Uterus (tissue), 4 donors: ENCODE data around the gene RNF168. TPM values are rescaled to one million over a fixed set of nuclear protein-coding genes. Genes with fewer than 3 reads are reported as not detected.

Source experiments
- DNase-seq, 2 donors: peaks; one replicate each; pipeline ENCODE4 v3.0.0-alpha.2; 2019 to 2020
- H3K27ac ChIP-seq, 2 donors: fragments of 200-600 bp; sonication (generic); 1 replicate in 1 of 2; 2 replicates in 1 of 2; pipeline ENCODE4 v1.5.1; 2016 to 2018
- H3K27me3 ChIP-seq, 2 donors: fragments of 200-600 bp; sonication (generic); one replicate each; pipeline ENCODE4 v1.5.1; 2018 to 2019; ENCODE audit warnings: control low read depth in 1 of 2
- H3K36me3 ChIP-seq, 2 donors: fragments of 200-600 bp; sonication (generic); one replicate each; pipeline ENCODE4 v1.5.1; 2019; ENCODE audit warnings: control low read depth in 1 of 2
- H3K4me1 ChIP-seq, 2 donors: fragments of 200-600 bp; sonication (generic); one replicate each; pipeline ENCODE4 v1.5.1; 2018 to 2019; ENCODE audit warnings: control low read depth in 1 of 2
- H3K4me3 ChIP-seq, 2 donors: fragments of 200-600 bp; sonication (generic); 1 replicate in 1 of 2; 2 replicates in 1 of 2; pipeline ENCODE4 v1.5.1; 2018 to 2019; ENCODE audit warnings: mild to moderate bottlenecking in 1 of 2
- H3K9me3 ChIP-seq, 2 donors: fragments of 200-600 bp; sonication (generic); one replicate each; pipeline ENCODE4 v1.5.1; 2019; ENCODE audit warnings: control low read depth in 1 of 2
- POLR2A ChIP-seq, 2 donors: fragments of 450-650 bp; IDR thresholded peaks; one replicate each; pipeline ENCODE4 v1.6.1; 2016; ENCODE audit warnings: antibody characterized with exemption in 2 of 2, mild to moderate bottlenecking in 1 of 2, moderate library complexity in 1 of 2
- intact Hi-C: fragments of 100-400 bp; cut with DNase I; formaldehyde crosslinking; loops from one replicate; pipeline ENCODE4 v1.15.1; 2023; ENCODE audit warnings: low total_unique reads
- total RNA-seq, 4 donors: library from RNA; depleted of rRNA in 3 of 4; stranded (reverse); fragments of >200 nt in 3 of 4; gene quantifications; one replicate each; pipeline versions ENCODE4 v1.1.0 to v1.2.4, GENCODE V29; 2014 to 2023
- TF ChIP-seq, protein P1 (sequence below), 4 experiments: fragments of 200-600 bp in 2 of 4; fragments of 450-650 bp in 2 of 4; sonication (generic) in 2 of 4; IDR thresholded peaks; one replicate each; pipeline ENCODE4 v1.5.1; 2016 to 2019; ENCODE audit warnings: antibody characterized with exemption in 4 of 4, mild to moderate bottlenecking in 2 of 4, moderate library complexity in 1 of 4
- donor health status: DM: yes; HTN: yes; CAD: no.

The RNF168 gene
- total RNA-seq, 4 donors from 2014 or later = 9.4 to 35.2 (median 18.6) TPM

DNA sequence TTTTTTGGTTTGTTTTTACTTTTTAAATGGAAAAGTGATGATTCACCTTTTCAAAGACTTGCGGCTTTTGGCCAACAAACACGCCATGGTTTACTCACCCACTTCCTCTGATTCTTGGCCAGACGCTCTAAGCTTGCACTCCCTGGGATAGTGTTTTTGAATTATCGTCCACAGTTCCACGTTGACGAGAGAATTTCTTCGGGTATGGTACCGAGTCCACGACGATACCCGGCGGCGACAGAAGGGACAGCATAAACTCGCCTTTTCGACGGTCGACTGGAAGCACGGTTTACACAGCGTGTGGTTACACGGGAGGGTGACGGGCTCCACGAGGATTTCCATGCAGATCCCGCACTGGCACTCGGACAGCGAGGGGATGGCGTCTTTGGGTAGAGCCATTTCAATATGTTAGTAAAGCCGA is 783 bp downstream of the RNF168 start:
- Histone ChIP-seq H3K9me3 (no peaks in the 10 kb centered on the region), H3K4me1 (no peaks in the 10 kb centered on the region), H3K36me3 (no peaks in the 10 kb centered on the region), H3K27ac (peak overlapping the region; percentile 91 to 99), H3K27me3 (no peaks in the 10 kb centered on the region), H3K4me3 (peak overlapping the region; percentile 77 to 98)
- peak; percentile 55 to 71 for DNase-seq
- TF ChIP-seq, protein P1, sequence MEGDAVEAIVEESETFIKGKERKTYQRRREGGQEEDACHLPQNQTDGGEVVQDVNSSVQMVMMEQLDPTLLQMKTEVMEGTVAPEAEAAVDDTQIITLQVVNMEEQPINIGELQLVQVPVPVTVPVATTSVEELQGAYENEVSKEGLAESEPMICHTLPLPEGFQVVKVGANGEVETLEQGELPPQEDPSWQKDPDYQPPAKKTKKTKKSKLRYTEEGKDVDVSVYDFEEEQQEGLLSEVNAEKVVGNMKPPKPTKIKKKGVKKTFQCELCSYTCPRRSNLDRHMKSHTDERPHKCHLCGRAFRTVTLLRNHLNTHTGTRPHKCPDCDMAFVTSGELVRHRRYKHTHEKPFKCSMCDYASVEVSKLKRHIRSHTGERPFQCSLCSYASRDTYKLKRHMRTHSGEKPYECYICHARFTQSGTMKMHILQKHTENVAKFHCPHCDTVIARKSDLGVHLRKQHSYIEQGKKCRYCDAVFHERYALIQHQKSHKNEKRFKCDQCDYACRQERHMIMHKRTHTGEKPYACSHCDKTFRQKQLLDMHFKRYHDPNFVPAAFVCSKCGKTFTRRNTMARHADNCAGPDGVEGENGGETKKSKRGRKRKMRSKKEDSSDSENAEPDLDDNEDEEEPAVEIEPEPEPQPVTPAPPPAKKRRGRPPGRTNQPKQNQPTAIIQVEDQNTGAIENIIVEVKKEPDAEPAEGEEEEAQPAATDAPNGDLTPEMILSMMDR (IDR thresholded peaks at IDR 0.05) = no peak
- no peak for TF ChIP-seq POLR2A (IDR thresholded peaks at IDR 0.05)
- intact Hi-C loops = no loop called here

DNA sequence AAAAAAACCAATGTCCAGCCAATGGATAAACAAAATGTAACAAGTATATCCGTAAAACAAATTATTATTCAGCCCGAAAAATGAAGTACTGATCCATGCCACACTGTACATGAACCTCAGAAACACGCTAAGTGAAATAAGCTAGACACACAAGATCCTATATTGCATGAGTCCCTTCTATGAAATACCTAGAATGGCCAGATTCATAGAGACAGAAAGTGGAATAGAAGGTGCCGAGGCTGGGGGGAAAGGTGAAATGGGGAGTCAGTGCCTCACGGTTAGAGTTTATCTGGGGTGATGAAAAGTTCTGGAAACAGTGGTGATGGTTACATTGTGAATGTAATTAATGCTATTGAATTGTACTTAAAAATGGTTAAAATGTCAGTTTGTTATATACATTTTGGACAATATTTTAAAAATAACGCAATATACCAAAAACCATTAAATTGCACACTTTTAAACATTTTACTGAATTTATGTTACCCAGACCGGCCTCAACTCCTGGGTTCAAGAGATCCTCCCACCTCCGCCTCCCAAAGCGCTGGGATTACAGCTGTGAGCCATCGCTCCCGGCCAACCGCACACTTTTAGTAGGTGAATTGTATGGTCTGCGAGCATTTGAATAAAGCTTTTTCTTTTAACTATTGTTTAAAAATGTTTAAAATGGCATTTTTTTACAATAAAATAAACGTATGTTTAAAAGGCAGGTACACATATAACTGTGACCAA is 2.1 kb downstream of the RNF168 start:
- no peaks in the 10 kb centered on the region for H3K36me3 ChIP-seq
- H3K4me3 ChIP-seq = peak overlapping the region; percentile 77 to 98
- no peaks in the 10 kb centered on the region for H3K4me1 ChIP-seq
- intact Hi-C loops = no loop called here
- H3K27me3 ChIP-seq = no peaks in the 10 kb centered on the region
- TF ChIP-seq, protein P1 (IDR thresholded peaks at IDR 0.05) = no peak
- TF ChIP-seq POLR2A (IDR thresholded peaks at IDR 0.05) = no peak
- H3K9me3 ChIP-seq = no peaks in the 10 kb centered on the region
- no peak for DNase-seq
- peak overlapping the region; percentile 91 to 99 for H3K27ac ChIP-seq

DNA sequence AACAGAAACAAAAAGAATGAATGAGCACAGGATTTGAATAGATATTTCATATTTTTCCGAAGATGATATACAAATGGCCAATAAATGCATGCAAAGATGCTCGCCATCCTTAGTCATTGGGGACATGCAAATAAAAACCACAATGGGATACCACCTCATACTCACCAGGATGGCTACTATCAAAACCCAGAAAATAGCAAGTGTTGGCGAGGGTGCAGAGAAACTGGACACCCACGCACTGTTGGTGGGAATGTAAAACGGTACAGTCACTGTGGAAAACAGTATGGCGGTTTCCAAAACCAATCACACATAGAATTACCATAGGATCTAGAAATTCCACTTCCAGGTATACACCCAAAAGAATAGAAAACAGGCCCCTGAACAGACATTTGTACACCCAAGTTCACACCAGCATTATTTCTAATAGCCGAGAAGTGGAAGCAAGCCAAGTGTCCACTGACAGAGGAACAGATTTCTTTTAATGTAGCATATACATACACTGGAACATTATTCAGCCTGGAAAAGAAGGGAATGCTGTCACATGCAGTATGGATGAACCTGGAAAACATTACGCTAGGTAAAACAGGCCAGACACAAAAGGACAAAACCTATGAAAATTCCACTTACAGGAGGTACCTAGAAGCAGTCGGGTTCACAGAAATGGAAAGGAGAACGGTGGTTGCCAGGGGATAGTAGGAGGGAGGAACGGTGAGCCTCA is 3.6 kb downstream of the RNF168 start:
- no peaks in the 10 kb centered on the region for H3K4me1 ChIP-seq
- no peak for DNase-seq
- H3K36me3 ChIP-seq = no peaks in the 10 kb centered on the region
- H3K9me3 ChIP-seq = no peaks in the 10 kb centered on the region
- no peak for TF ChIP-seq POLR2A (IDR thresholded peaks at IDR 0.05)
- TF ChIP-seq, protein P1 (IDR thresholded peaks at IDR 0.05) = no peak
- intact Hi-C loops = no loop called here
- H3K27me3 ChIP-seq = no peaks in the 10 kb centered on the region
- peak overlapping the region in 1 of 2 donors; percentile 5 for H3K27ac ChIP-seq
- H3K4me3 ChIP-seq = peak overlapping the region; percentile 77 to 98

DNA sequence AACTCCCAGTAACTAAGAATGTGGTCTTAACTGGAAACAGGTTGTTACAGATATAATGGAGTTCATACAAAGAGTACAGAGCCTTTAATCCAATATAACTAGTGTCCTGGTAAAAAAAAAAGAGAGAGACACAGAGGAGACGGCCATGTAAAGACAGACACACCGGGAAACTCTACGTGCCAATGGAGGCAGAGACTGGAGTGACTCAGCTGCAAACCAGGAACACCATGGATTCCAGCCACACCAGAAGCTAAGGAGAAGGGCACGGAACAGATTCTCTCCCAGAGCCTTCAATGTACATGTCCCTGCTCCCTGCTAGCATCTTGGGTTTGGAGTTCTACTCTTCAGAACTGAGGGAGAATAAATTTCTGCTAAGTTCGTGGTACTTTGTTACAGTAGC is 4.5 kb downstream of the RNF168 start:
- H3K4me3 ChIP-seq = no peak overlapping the region
- TF ChIP-seq POLR2A (IDR thresholded peaks at IDR 0.05) = no peak
- TF ChIP-seq, protein P1 (IDR thresholded peaks at IDR 0.05) = no peak

DNA sequence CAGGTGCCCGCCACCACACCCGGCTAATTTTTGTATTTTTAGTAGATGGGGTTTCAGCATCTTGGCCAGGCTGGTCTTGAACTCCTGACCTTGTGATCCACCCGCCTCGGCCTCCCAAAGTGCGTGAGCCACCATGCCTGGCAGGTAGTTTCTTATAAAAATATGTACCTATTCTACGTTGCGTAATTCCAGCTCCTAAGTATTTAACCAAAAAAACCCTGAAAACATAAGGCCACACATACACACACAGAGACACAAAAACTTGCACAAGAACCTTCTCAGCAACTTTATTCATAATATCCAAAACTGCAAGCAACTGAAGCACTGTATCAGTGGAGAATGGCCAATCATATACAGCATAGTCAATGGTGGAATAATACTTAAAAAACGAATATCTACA is 5.3 kb downstream of the RNF168 start:
- no peak for DNase-seq
- TF ChIP-seq, protein P1 (IDR thresholded peaks at IDR 0.05) = no peak
- no peak for TF ChIP-seq POLR2A (IDR thresholded peaks at IDR 0.05)

More for the DNA sequence above, 4.5 kb downstream of the RNF168 start:
- H3K4me1 ChIP-seq = no peaks in the 10 kb centered on the region
- DNase-seq = no peak
- H3K27ac ChIP-seq = no peak overlapping the region
- H3K9me3 ChIP-seq = no peaks in the 10 kb centered on the region
- intact Hi-C loops = no loop called here
- no peaks in the 10 kb centered on the region for H3K36me3 ChIP-seq
- H3K27me3 ChIP-seq = no peaks in the 10 kb centered on the region

More for the DNA sequence above, 5.3 kb downstream of the RNF168 start:
- no peak overlapping the region for H3K4me3 ChIP-seq
- H3K4me1 ChIP-seq = no peaks in the 10 kb centered on the region
- intact Hi-C loops = no loop called here
- no peak overlapping the region for H3K27ac ChIP-seq
- no peaks in the 10 kb centered on the region for H3K36me3 ChIP-seq
- H3K27me3 ChIP-seq = no peaks in the 10 kb centered on the region
- H3K9me3 ChIP-seq = no peaks in the 10 kb centered on the region
